OCI-LY3 (cell line): ENCODE measurements around the gene SLC3A2.
"Not testable (repeated sequence)": the region's sequence is repeated elsewhere in the genome, so short reads cannot be mapped to it uniquely, and the experiment has no call there.

Source experiments
- H2AFZ ChIP-seq: fragments of 200-600, 300-600 bp; shearing (Covaris generic); 2 replicates; pipeline ENCODE4 v1.6.0; 2014; ENCODE audit warnings: antibody characterized with exemption, low read depth, low read length
- H3K27ac ChIP-seq: fragments of 200-600, 300-600 bp; sonication (generic); 2 replicates; pipeline ENCODE4 v1.5.1; 2014; ENCODE audit warnings: mild to moderate bottlenecking, low read length, moderate library complexity, mixed read lengths
- H3K27me3 ChIP-seq: fragments of 200-600, 300-600 bp; sonication (generic); 2 replicates; pipeline ENCODE4 v1.6.1; 2014; ENCODE audit warnings: low read depth, low read length, mixed read lengths
- H3K36me3 ChIP-seq: fragments of 200-600, 300-600 bp; sonication (generic); replicated peaks from 2 replicates; pipeline ENCODE3; 2014; ENCODE audit warnings: low read depth, low read length, mixed read lengths
- H3K4me1 ChIP-seq: fragments of 300-600, 200-600 bp; sonication (generic); 2 replicates; pipeline ENCODE4 v1.6.1; 2014; ENCODE audit warnings: low read length, mixed read lengths
- H3K4me2 ChIP-seq: fragments of 200-600, 300-600 bp; sonication (generic); 2 replicates; pipeline ENCODE4 v1.6.1; 2014; ENCODE audit warnings: low read length, mixed read lengths
- H3K4me3 ChIP-seq: fragments of 300-600, 200-600 bp; sonication (generic); 2 replicates; pipeline ENCODE4 v1.5.1; 2014; ENCODE audit warnings: antibody characterized with exemption, mild to moderate bottlenecking, low read length, moderate library complexity
- H3K79me2 ChIP-seq: fragments of 300-600, 200-600 bp; shearing (Covaris generic); 2 replicates; pipeline ENCODE4 v1.6.1; 2014; ENCODE audit warnings: mild to moderate bottlenecking, low read length, mixed read lengths
- H3K9ac ChIP-seq: fragments of 300-600, 200-600 bp; shearing (Covaris generic); 2 replicates; pipeline ENCODE4 v1.6.0; 2014; ENCODE audit warnings: mild to moderate bottlenecking, low read length, moderate library complexity
- H3K9me3 ChIP-seq: fragments of 200-600, 300-600 bp; shearing (Covaris generic); 2 replicates; pipeline ENCODE4 v1.6.1; 2014; ENCODE audit warnings: low read length, mixed read lengths; ENCODE audit not compliant: insufficient read depth
- H4K20me1 ChIP-seq: fragments of 200-600, 300-600 bp; sonication (generic); 2 replicates; pipeline ENCODE4 v1.6.1; 2016; ENCODE audit warnings: low read length, mixed read lengths; ENCODE audit not compliant: insufficient read depth
- EZH2phosphoT487 ChIP-seq: fragments of 200-600 bp; shearing (Covaris generic); IDR thresholded peaks from 2 replicates; pipeline ENCODE4 v1.6.1; 2018; ENCODE audit warnings: antibody characterized with exemption, mixed run types, low read depth
- TF ChIP-seq, protein P1 (sequence below): fragments of 200-600, 300-600 bp; sonication (generic); IDR thresholded peaks from 2 replicates; pipeline ENCODE4 v1.5.1; 2014; ENCODE audit warnings: antibody characterized with exemption, low read length, low read depth

The SLC3A2 gene

DNA sequence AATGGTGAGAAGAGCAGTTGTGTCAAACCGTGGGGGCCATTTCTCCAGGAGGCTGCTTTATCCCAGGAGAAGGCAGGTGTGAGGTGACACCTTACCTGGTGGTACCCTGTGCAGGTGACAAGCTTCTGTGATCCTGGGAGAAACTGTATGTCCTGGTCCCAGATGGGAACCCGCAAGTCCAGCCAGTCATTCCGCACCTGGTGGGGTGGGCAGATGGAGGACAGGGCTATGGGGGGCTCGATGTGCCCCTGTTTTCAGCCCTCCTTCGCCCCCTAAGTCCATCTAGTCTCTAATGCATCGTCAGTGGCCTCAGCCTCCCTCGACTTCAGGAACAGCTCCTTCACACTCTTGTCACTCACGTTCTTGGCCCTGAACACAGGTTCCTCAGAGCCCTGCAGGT lies 45.4 kb upstream of the SLC3A2 start:
- no peak for TF ChIP-seq EZH2phosphoT487
- TF ChIP-seq, protein P1, sequence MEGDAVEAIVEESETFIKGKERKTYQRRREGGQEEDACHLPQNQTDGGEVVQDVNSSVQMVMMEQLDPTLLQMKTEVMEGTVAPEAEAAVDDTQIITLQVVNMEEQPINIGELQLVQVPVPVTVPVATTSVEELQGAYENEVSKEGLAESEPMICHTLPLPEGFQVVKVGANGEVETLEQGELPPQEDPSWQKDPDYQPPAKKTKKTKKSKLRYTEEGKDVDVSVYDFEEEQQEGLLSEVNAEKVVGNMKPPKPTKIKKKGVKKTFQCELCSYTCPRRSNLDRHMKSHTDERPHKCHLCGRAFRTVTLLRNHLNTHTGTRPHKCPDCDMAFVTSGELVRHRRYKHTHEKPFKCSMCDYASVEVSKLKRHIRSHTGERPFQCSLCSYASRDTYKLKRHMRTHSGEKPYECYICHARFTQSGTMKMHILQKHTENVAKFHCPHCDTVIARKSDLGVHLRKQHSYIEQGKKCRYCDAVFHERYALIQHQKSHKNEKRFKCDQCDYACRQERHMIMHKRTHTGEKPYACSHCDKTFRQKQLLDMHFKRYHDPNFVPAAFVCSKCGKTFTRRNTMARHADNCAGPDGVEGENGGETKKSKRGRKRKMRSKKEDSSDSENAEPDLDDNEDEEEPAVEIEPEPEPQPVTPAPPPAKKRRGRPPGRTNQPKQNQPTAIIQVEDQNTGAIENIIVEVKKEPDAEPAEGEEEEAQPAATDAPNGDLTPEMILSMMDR = no peak
- Histone ChIP-seq H3K9ac (no peak overlapping the region), H3K79me2 (peaks cover 59% of the 10 kb centered on the region)

DNA sequence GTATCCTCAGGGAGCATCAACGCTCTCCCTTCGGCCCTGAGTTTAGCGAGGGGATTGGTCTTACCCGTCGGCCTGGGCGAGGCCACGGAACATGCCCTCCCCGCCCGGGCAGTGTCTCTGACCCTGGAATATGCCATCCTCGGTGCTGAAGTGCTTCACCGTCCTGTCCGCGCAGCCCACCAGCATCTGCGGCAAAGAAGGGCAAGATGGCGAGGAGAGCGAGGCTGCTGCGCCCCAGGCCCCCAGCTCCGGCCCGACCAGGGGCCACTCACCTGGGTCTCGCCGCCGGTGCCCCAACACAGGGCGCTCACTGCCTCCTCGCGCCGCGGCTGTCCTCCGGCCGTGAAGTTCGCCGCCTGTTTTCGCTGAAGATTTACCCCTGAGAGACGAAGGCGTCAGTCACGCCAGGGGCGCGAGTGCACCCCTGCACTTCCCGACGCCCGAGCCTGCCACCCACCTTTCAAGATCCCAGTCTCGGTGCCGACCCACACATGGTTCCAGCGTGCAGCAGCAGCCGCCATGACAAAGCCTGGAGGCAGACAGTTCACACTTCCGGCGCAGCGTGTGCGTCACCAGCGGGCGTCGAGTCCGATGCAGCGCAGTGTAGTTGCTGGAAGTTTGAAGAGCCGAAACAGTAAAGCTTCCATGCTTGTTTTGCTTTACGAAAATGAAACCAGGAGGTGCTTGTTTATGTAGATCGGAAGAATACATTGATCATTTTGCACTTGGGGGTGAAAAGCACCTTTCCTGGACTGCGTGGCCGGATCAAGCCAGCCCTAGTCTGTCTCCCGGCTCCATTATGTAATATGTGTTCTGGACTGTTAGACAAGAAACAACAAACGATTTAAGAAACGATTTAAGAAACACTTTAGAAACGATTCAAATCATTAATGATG lies 41.4 kb upstream of the SLC3A2 start, which contains the start of gene WDR74:
Gene WDR74, minus strand, starts transcription at position 541 of the 896 bp plus-strand sequence. Its CDS starts 20 bp downstream, at position 521.
- TF ChIP-seq EZH2phosphoT487 = no peak
- TF ChIP-seq, protein P1 = 0 out of 2 replicates have a peak, but pooled peaks have one; percentile 4
- H4K20me1 ChIP-seq = no peaks in the 10 kb centered on the region
- H3K27ac ChIP-seq = peak within 1 kb of the TSS; percentile 98
- H3K36me3 ChIP-seq = peaks cover 24% of the 10 kb centered on the region
- H3K4me1 ChIP-seq = peaks cover 27% of the 10 kb centered on the region
- H3K9ac ChIP-seq = peak within 1 kb of the TSS; percentile 96
- peak within 1 kb of the TSS; percentile 97 for H3K4me3 ChIP-seq
- H3K27me3 ChIP-seq = no peaks in the 10 kb centered on the region
- no peaks in the 10 kb centered on the region for H3K9me3 ChIP-seq
- H3K4me2 ChIP-seq = peak within 1 kb of the TSS; percentile 96
- peak within 1 kb of the TSS; percentile 94 for H2AFZ ChIP-seq
- peaks cover 45% of the 10 kb centered on the region for H3K79me2 ChIP-seq

More for the DNA sequence above, 45.4 kb upstream of the SLC3A2 start:
- H4K20me1 ChIP-seq = no peaks in the 10 kb centered on the region
- H3K27me3 ChIP-seq = no peaks in the 10 kb centered on the region
- peaks cover 20% of the 10 kb centered on the region for H3K4me1 ChIP-seq
- H3K27ac ChIP-seq = no peak overlapping the region
- no peak overlapping the region for H3K4me3 ChIP-seq
- H2AFZ ChIP-seq = no peak overlapping the region
- no peak overlapping the region for H3K4me2 ChIP-seq
- no peaks in the 10 kb centered on the region for H3K9me3 ChIP-seq
- peaks cover 31% of the 10 kb centered on the region for H3K36me3 ChIP-seq

DNA sequence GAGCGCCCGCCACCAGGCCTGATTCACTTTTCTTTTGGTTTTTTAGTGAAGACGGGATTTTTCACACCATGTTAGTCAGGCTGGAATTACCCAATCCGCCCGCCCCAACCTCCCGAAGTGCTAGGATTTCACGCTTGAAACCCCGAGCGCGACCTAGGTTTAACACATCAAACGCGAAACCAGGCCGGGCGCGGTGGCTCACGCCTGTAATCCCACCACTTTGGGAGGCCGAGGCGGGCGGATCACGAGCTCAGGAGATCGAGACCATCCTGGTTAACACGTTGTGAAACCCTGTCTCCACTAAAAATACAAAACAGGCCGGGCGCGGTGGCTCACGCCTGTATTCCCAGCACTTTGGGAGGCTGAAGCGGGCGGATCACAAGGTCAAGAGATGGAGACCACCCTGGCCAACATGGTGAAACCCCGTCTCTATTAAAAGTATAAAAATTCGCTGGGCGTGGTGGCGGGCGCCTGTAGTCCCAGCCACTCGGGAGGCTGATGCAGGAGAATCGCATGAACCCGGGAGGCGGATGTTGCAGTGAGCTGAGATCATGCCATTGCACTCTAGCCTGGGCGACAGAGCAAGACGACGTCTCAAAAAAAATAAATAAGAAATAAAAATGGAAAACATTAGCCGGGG lies 39.9 kb upstream of the SLC3A2 start:
- not testable (repeated sequence) for H4K20me1 ChIP-seq, H3K27me3 ChIP-seq, H3K9me3 ChIP-seq
- Histone ChIP-seq H3K79me2 (peaks cover 35% of the 10 kb centered on the region), H3K4me3 (peak overlapping the region; percentile 97), H3K36me3 (peaks cover 14% of the 10 kb centered on the region), H3K27ac (peak overlapping the region; percentile 98), H3K4me2 (peak overlapping the region; percentile 94), H3K4me1 (peaks cover 27% of the 10 kb centered on the region), H3K9ac (peak overlapping the region; percentile 96), H2AFZ (peak overlapping the region; percentile 94)

DNA sequence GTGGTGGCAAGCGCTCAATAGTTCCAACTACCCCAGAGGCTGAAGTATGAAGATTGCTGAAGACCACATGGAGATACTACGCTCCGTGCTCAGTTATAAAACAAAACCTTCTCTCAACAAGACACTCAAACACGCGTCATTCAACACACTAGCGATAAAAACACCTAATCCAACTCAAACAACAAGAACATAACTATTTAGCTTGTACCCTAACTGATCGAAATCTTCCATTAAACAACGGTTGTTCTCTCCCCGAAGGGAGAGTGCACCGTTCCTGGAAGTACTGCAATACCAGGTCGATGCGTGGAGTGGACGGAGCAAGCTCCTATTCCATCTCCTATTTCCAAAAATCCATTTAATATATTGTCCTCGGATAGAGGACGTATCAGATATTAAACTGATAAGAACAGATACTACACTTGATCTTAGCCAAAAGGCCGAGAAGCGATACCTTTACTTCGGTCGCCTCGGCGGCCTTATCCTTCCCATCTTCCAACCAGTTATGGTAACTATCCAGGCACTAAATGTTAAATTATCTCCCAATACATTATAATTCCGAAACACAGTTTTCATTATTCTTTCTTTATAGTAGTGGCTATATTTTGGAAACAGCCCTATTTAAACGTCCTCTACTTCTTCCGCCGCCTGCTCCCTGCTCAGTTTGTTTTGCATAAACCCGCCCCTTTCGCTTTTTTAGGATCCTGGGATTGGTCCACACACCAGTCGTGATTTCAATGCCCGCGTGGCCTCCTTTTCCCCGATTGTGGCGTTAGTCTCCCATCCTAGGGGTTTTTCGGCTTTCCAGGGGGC lies 39.1 kb upstream of the SLC3A2 start:
- Histone ChIP-seq H3K4me2 (peak overlapping the region; percentile 94), H3K9ac (peak overlapping the region; percentile 96), H4K20me1 (no peaks in the 10 kb centered on the region), H3K4me3 (peak overlapping the region; percentile 97), H3K79me2 (peaks cover 28% of the 10 kb centered on the region), H3K9me3 (no peaks in the 10 kb centered on the region), H3K36me3 (peaks cover 7% of the 10 kb centered on the region), H2AFZ (peak overlapping the region; percentile 48), H3K4me1 (peaks cover 27% of the 10 kb centered on the region), H3K27me3 (no peaks in the 10 kb centered on the region), H3K27ac (peak overlapping the region; percentile 98)
- TF ChIP-seq EZH2phosphoT487 = no peak
- TF ChIP-seq, protein P1 = no peak
